A673 (cell line): ENCODE results near the gene HACD4. TPM values are rescaled to one million over a fixed set of nuclear protein-coding genes. Genes with fewer than 3 reads are reported as not detected.

Source experiments
- BruUV-seq: library from RNA; stranded (reverse); fragments of 400-500 nt; replicated peaks from 2 replicates; lab custom pipeline; 2021; lab: Mats Ljungman, UMichigan
- CTCF ChIA-PET: fragments of 300-600 bp; sonication (Branson Sonifier 250); formaldehyde crosslinking; loops from one replicate; lab custom pipeline; 2022; ENCODE audit warnings: antibody characterized with exemption; lab: Charles Lee
- POLR2A ChIA-PET: fragments of 300-600 bp; sonication (Branson Sonifier 250); formaldehyde crosslinking; loops from one replicate; lab custom pipeline; 2022; ENCODE audit warnings: antibody characterized with exemption; ENCODE audit not compliant: low non-redundant PET; lab: Charles Lee
- DNase-seq: peaks from one replicate; pipeline ENCODE4 v3.0.0-alpha.2; 2015; ENCODE audit warnings: low spot score
- H3K27ac ChIP-seq: fragments of 200-600 bp; sonication (generic); 2 replicates; pipeline ENCODE4 v1.5.1; 2016; ENCODE audit warnings: mixed run types, low read depth, mild to moderate bottlenecking, mixed read lengths, antibody characterized with exemption, low read length; ENCODE audit not compliant: poor library complexity, severe bottlenecking
- H3K27me3 ChIP-seq: fragments of 200-600 bp; sonication (generic); replicated peaks from 2 replicates; pipeline ENCODE4 v1.6.1; 2017; ENCODE audit warnings: mixed run types, low read depth, mild to moderate bottlenecking, mixed read lengths, antibody characterized with exemption, low read length; ENCODE audit not compliant: insufficient read depth, poor library complexity
- H3K36me3 ChIP-seq: fragments of 200-600 bp; sonication (generic); 2 replicates; pipeline ENCODE4 v1.6.1; 2016; ENCODE audit warnings: mixed run types, mild to moderate bottlenecking, mixed read lengths, antibody characterized with exemption, low read length; ENCODE audit not compliant: insufficient read depth, poor library complexity, severe bottlenecking
- H3K4me1 ChIP-seq: fragments of 200-600 bp; sonication (generic); 2 replicates; pipeline ENCODE4 v1.6.1; 2017; ENCODE audit warnings: mixed run types, mild to moderate bottlenecking, mixed read lengths, antibody characterized with exemption, low read length; ENCODE audit not compliant: insufficient read depth, poor library complexity, severe bottlenecking
- H3K4me3 ChIP-seq: fragments of 200-600 bp; sonication (generic); 2 replicates; pipeline ENCODE4 v1.5.1; 2016; ENCODE audit warnings: low read depth, mixed run types, mild to moderate bottlenecking, mixed read lengths, low read length; ENCODE audit not compliant: poor library complexity, severe bottlenecking
- H3K9me3 ChIP-seq: fragments of 200-600 bp; sonication (generic); 2 replicates; pipeline ENCODE4 v1.6.1; 2016; ENCODE audit warnings: mixed run types, low read depth, mild to moderate bottlenecking, mixed read lengths, antibody characterized with exemption, low read length; ENCODE audit not compliant: poor library complexity, severe bottlenecking
- CTCF ChIP-seq: fragments of 300-800, 200-600 bp; sonication (generic); conservative IDR thresholded peaks from 2 replicates; pipeline ENCODE4 v1.5.1; 2017; ENCODE audit warnings: low read depth, mild to moderate bottlenecking, antibody characterized with exemption, low read length, moderate library complexity, mixed read lengths
- EZH2 ChIP-seq: fragments of 200-600 bp; sonication (generic); IDR thresholded peaks from 2 replicates; pipeline ENCODE4 v1.6.1; 2017; ENCODE audit warnings: borderline replicate concordance, low read depth, mild to moderate bottlenecking, mixed read lengths, antibody characterized with exemption, low read length; ENCODE audit not compliant: poor library complexity, severe bottlenecking
- intact Hi-C: fragments of 100-400 bp; cut with micrococcal nuclease; formaldehyde crosslinking; loops from one replicate; pipeline ENCODE4 v1.10.0; 2022; ENCODE audit not compliant: unreplicated experiment
- total RNA-seq: library from RNA; stranded (reverse); gene quantifications from 2 replicates; pipeline ENCODE4 v1.2.3, GENCODE V29; 2021

Gene HACD4
- total RNA-seq, 1 experiment from 2014 or later: 0.19 TPM

- intact Hi-C loops: no loop called here
- H3K27ac ChIP-seq: no peak overlapping the region
- H3K27me3 ChIP-seq: no peaks in the 10 kb centered on the region
- DNase-seq: no peak
- ChIA-PET POLR2A (no interaction called here), CTCF (no interaction called here)
- TF ChIP-seq CTCF (no peak), EZH2 (no peak)
- BruUV-seq: no TSS peak
- H3K4me1 ChIP-seq: peaks cover 4% of the 10 kb centered on the region
- no peak overlapping the region for H3K4me3 ChIP-seq
- H3K9me3 ChIP-seq: no peaks in the 10 kb centered on the region
- H3K36me3 ChIP-seq: no peaks in the 10 kb centered on the region
Measured at GRCh38 chr9:21018177-21018576, 13.3 kb downstream of the HACD4 start.

- no peak for TF ChIP-seq EZH2
- TF ChIP-seq CTCF: no peak
- CTCF ChIA-PET: no interaction called here
- H3K4me1 ChIP-seq: peaks cover 4% of the 10 kb centered on the region
- no peak overlapping the region for H3K27ac ChIP-seq
- POLR2A ChIA-PET: no interaction called here
- no peak overlapping the region for H3K4me3 ChIP-seq
- BruUV-seq: no TSS peak
- intact Hi-C loops: no loop called here
- no peaks in the 10 kb centered on the region for H3K36me3 ChIP-seq
- H3K27me3 ChIP-seq: no peaks in the 10 kb centered on the region
- DNase-seq: no peak
- H3K9me3 ChIP-seq: no peaks in the 10 kb centered on the region
Measured at GRCh38 chr9:21016701-21017491, 14.5 kb downstream of the HACD4 start.

GRCh38 chr9:21015995-21016394 lies 15.4 kb downstream of the HACD4 start:
- no peak for DNase-seq
- intact Hi-C loops: no loop called here
- POLR2A ChIA-PET: no interaction called here
- Histone ChIP-seq H3K27ac (no peak overlapping the region), H3K27me3 (no peaks in the 10 kb centered on the region), H3K4me1 (peaks cover 4% of the 10 kb centered on the region), H3K4me3 (no peak overlapping the region), H3K9me3 (no peaks in the 10 kb centered on the region), H3K36me3 (no peaks in the 10 kb centered on the region)
- TF ChIP-seq CTCF (no peak), EZH2 (no peak)
- CTCF ChIA-PET: no interaction called here
- BruUV-seq: no TSS peak
